Neural progenitor cell (in vitro differentiated cells): ENCODE measurements around the gene TMEM120B. TPM values are rescaled to one million over a fixed set of nuclear protein-coding genes. Genes with fewer than 3 reads are reported as not detected.

Source experiments
- DNase-seq: peaks from one replicate; pipeline ENCODE4 v3.0.0-alpha.2; 2016; ENCODE audit warnings: low spot score
- H2AFZ ChIP-seq: fragments of 200-600 bp; sonication (generic); replicated peaks from 2 replicates; pipeline ENCODE4 v1.6.1; 2016; ENCODE audit warnings: antibody characterized with exemption
- H3F3A ChIP-seq: fragments of 200-600 bp; sonication (generic); 2 replicates; pipeline ENCODE4 v1.6.1; 2016; ENCODE audit warnings: antibody characterized with exemption, low read depth
- H3K27ac ChIP-seq: fragments of 200-600 bp; sonication (generic); 2 replicates; pipeline ENCODE4 v1.5.1; 2016; ENCODE audit warnings: mild to moderate bottlenecking
- H3K27me3 ChIP-seq: fragments of 200-600 bp; sonication (generic); 2 replicates; pipeline ENCODE4 v1.6.1; 2016; ENCODE audit warnings: mild to moderate bottlenecking, moderate library complexity
- H3K36me3 ChIP-seq: fragments of 200-600 bp; sonication (generic); 2 replicates; pipeline ENCODE4 v1.5.1; 2016
- H3K4me1 ChIP-seq: fragments of 200-600 bp; sonication (generic); 2 replicates; pipeline ENCODE4 v1.6.1; 2016; ENCODE audit warnings: mixed run types
- H3K4me2 ChIP-seq: fragments of 200-600 bp; sonication (generic); 2 replicates; pipeline ENCODE4 v1.6.1; 2016
- H3K4me3 ChIP-seq: fragments of 200-600 bp; sonication (generic); 2 replicates; pipeline ENCODE4 v1.5.1; 2016
- H3K79me2 ChIP-seq: fragments of 200-600 bp; sonication (generic); 2 replicates; pipeline ENCODE4 v1.6.1; 2016; ENCODE audit warnings: low read depth
- H3K9ac ChIP-seq: fragments of 200-600 bp; sonication (generic); 2 replicates; pipeline ENCODE4 v1.6.1; 2016
- H3K9me3 ChIP-seq: fragments of 200-600 bp; sonication (generic); 2 replicates; pipeline ENCODE4 v1.5.1; 2016; ENCODE audit warnings: low read depth
- H4K20me1 ChIP-seq: fragments of 200-600 bp; sonication (generic); 2 replicates; pipeline ENCODE4 v1.6.1; 2016; ENCODE audit warnings: low read depth
- H3K27ac Mint-ChIP-seq: 3 replicates; pipeline ENCODE4 v1.8.0; 2021; ENCODE audit warnings: mixed read lengths
- H3K27me3 Mint-ChIP-seq: 2 replicates; pipeline ENCODE4 v1.8.0; 2022; ENCODE audit warnings: low read depth, mild to moderate bottlenecking, inconsistent platforms, moderate library complexity, mixed read lengths; ENCODE audit not compliant: insufficient read depth
- H3K36me3 Mint-ChIP-seq: 3 replicates; pipeline ENCODE4 v1.8.0; 2021; ENCODE audit warnings: mixed read lengths
- H3K4me1 Mint-ChIP-seq: 3 replicates; pipeline ENCODE4 v1.8.0; 2021; ENCODE audit warnings: mixed read lengths
- H3K4me3 Mint-ChIP-seq: 3 replicates; pipeline ENCODE4 v1.8.0; 2021; ENCODE audit warnings: mild to moderate bottlenecking, moderate library complexity, mixed read lengths
- H3K9me3 Mint-ChIP-seq: 3 replicates; pipeline ENCODE4 v1.8.0; 2020; ENCODE audit warnings: mixed read lengths
- CTCF ChIP-seq: fragments of 200-600 bp; sonication (generic); IDR thresholded peaks from 2 replicates; pipeline ENCODE4 v1.5.1; 2017; ENCODE audit warnings: antibody characterized with exemption, mild to moderate bottlenecking
- EZH2 ChIP-seq: fragments of 200-600 bp; sonication (generic); IDR thresholded peaks from 2 replicates; pipeline ENCODE4 v1.6.1; 2017; ENCODE audit warnings: antibody characterized with exemption, mild to moderate bottlenecking, moderate library complexity
- EZH2phosphoT487 ChIP-seq: fragments of 200-600 bp; sonication (generic); IDR thresholded peaks from 2 replicates; pipeline ENCODE4 v1.6.1; 2017; ENCODE audit warnings: antibody characterized with exemption
- total RNA-seq: library from RNA; depleted of rRNA; stranded (reverse); fragments of >200 nt; gene quantifications from 2 replicates; pipeline ENCODE4 v1.2.3, GENCODE V29; 2015; ENCODE audit warnings: low replicate concordance

Gene TMEM120B
- total RNA-seq, 1 donor from 2014 or later: 4.7 TPM

- H2AFZ ChIP-seq: no peak overlapping the region
Observed at GRCh38 chr12:121802485-121802842, 89.9 kb downstream of the TMEM120B start.

GRCh38 chr12:121802843-121803698, 90.5 kb downstream of the TMEM120B start:
- H2AFZ ChIP-seq: no peak overlapping the region

More at GRCh38 chr12:121802485-121802842, 89.9 kb downstream of the TMEM120B start:
- peak overlapping the region; percentile 96 for H3K27ac ChIP-seq
- peaks cover 16% of the 10 kb centered on the region for H3K36me3 Mint-ChIP-seq
- H3K9me3 ChIP-seq: no peaks in the 10 kb centered on the region
- H3K79me2 ChIP-seq: peaks cover 89% of the 10 kb centered on the region
- H3K27ac Mint-ChIP-seq: peak overlapping the region; percentile 100
- H3K9ac ChIP-seq: peak overlapping the region; percentile 84
- peaks cover 40% of the 10 kb centered on the region for H3K4me1 Mint-ChIP-seq
- H3K4me3 Mint-ChIP-seq: peak overlapping the region; percentile 92
- H3K27me3 Mint-ChIP-seq: peaks cover 14% of the 10 kb centered on the region
- H3F3A ChIP-seq: peaks cover 63% of the 10 kb centered on the region
- H3K9me3 Mint-ChIP-seq: no peaks in the 10 kb centered on the region
- H3K4me2 ChIP-seq: peak overlapping the region; percentile 99
- H3K27me3 ChIP-seq: no peaks in the 10 kb centered on the region
- no peak for TF ChIP-seq EZH2phosphoT487
- no peak for TF ChIP-seq EZH2
- TF ChIP-seq CTCF: no peak
- no peak for DNase-seq
- peaks cover 54% of the 10 kb centered on the region for H4K20me1 ChIP-seq
- no peaks in the 10 kb centered on the region for H3K36me3 ChIP-seq
- peaks cover 35% of the 10 kb centered on the region for H3K4me1 ChIP-seq
- peak overlapping the region; percentile 84 for H3K4me3 ChIP-seq

GRCh38 chr12:121803861-121804416, 91.4 kb downstream of the TMEM120B start, which contains the start of gene SETD1B:
TSS of gene SETD1B (plus strand) at chr12:121804009. CDS start at chr12:121804738, 729 bp downstream.
- Histone ChIP-seq H3K4me1 (peaks cover 21% of the 10 kb centered on the region), H3K9me3 (no peaks in the 10 kb centered on the region), H3K9ac (peak within 1 kb of the TSS; percentile 47), H3K36me3 (no peaks in the 10 kb centered on the region), H3F3A (peaks cover 49% of the 10 kb centered on the region), H3K27ac (peak within 1 kb of the TSS; percentile 96), H3K4me2 (peak within 1 kb of the TSS; percentile 99), H4K20me1 (peaks cover 45% of the 10 kb centered on the region), H3K4me3 (peak within 1 kb of the TSS; percentile 84), H3K79me2 (peaks cover 89% of the 10 kb centered on the region), H2AFZ (no peak within 1 kb of the TSS), H3K27me3 (no peaks in the 10 kb centered on the region)
- H3K4me1 Mint-ChIP-seq: peaks cover 29% of the 10 kb centered on the region
- H3K27me3 Mint-ChIP-seq: peaks cover 12% of the 10 kb centered on the region
- H3K36me3 Mint-ChIP-seq: peaks cover 14% of the 10 kb centered on the region
- H3K9me3 Mint-ChIP-seq: no peaks in the 10 kb centered on the region
- peak; percentile 72 for DNase-seq
- no peak for TF ChIP-seq EZH2phosphoT487
- TF ChIP-seq EZH2: no peak
- TF ChIP-seq CTCF: no peak
- H3K27ac Mint-ChIP-seq: peak within 1 kb of the TSS; percentile 100
- H3K4me3 Mint-ChIP-seq: peak within 1 kb of the TSS; percentile 97

More at GRCh38 chr12:121802843-121803698, 90.5 kb downstream of the TMEM120B start:
- H3K4me2 ChIP-seq: peak overlapping the region; percentile 99
- Mint-ChIP-seq H3K4me1 (peaks cover 38% of the 10 kb centered on the region), H3K27me3 (peaks cover 15% of the 10 kb centered on the region), H3K36me3 (peaks cover 14% of the 10 kb centered on the region), H3K27ac (peak overlapping the region; percentile 100), H3K9me3 (no peaks in the 10 kb centered on the region), H3K4me3 (peak overlapping the region; percentile 92)
- peaks cover 89% of the 10 kb centered on the region for H3K79me2 ChIP-seq
- H4K20me1 ChIP-seq: peaks cover 54% of the 10 kb centered on the region
- peaks cover 57% of the 10 kb centered on the region for H3F3A ChIP-seq
- H3K9ac ChIP-seq: peak overlapping the region; percentile 84
- H3K36me3 ChIP-seq: no peaks in the 10 kb centered on the region
- TF ChIP-seq CTCF (no peak), EZH2 (no peak), EZH2phosphoT487 (no peak)
- peaks cover 29% of the 10 kb centered on the region for H3K4me1 ChIP-seq
- H3K9me3 ChIP-seq: no peaks in the 10 kb centered on the region
- DNase-seq: peak; percentile 95
- H3K27ac ChIP-seq: peak overlapping the region; percentile 96
- H3K4me3 ChIP-seq: peak overlapping the region; percentile 84
- H3K27me3 ChIP-seq: no peaks in the 10 kb centered on the region
